ENCODE measurements around the gene TMEM182.

Gene TMEM182

GRCh38 chr2:102852867-102853266 lies 91.0 kb downstream of the TMEM182 start:
- no peak for FAIRE-seq
- DNase-seq (ENCODE audit: low spot score): no peak
